ENCODE data around the gene USP54. TPM values are rescaled to one million over a fixed set of nuclear protein-coding genes. Genes with fewer than 3 reads are reported as not detected.

The USP54 gene
- total and polyA plus RNA-seq, 12 donors: 7.3 to 26.8 (median 14.8) TPM

GRCh38 chr10:73469579-73469978 lies 121.6 kb downstream of the USP54 start:
- no peak for DNase-seq
- H3K4me1 ChIP-seq (replicated peaks in 1 of 2): no peaks in the 10 kb centered on the region
- H3K36me3 ChIP-seq (replicated peaks in 1 of 2): peaks cover 0 to 63% of the 10 kb centered on the region in 2 donors
- H3K27me3 ChIP-seq: no peaks in the 10 kb centered on the region
- H3K27ac ChIP-seq: no peak overlapping the region
- intact Hi-C loops (cut with DNase I): no loop called here
- H3K9me3 ChIP-seq (replicated peaks in 1 of 3): no peaks in the 10 kb centered on the region
- TF ChIP-seq POLR2A (IDR thresholded peaks at IDR 0.05) (no peak), CTCF (IDR thresholded peaks at IDR 0.05) (no peak)
- H3K4me3 ChIP-seq: no peak overlapping the region

- intact Hi-C loops (cut with DNase I): no loop called here
- TF ChIP-seq CTCF (IDR thresholded peaks at IDR 0.05) (no peak), POLR2A (IDR thresholded peaks at IDR 0.05) (no peak)
- H3K4me3 ChIP-seq: no peak overlapping the region
- 82 to 93% (median 91%) methylated on average over 2 of the region's 2 CpGs for WGBS, 4 donors
- no peak for DNase-seq
- no peaks in the 10 kb centered on the region for H3K4me1 ChIP-seq (replicated peaks in 1 of 2)
- no peak overlapping the region for H3K27ac ChIP-seq
- H3K27me3 ChIP-seq: no peaks in the 10 kb centered on the region
- H3K36me3 ChIP-seq (replicated peaks in 1 of 2): peaks cover 0 to 52% of the 10 kb centered on the region in 2 donors
- H3K9me3 ChIP-seq (replicated peaks in 1 of 3): no peaks in the 10 kb centered on the region
Observed at GRCh38 chr10:73467206-73467605, 123.9 kb downstream of the USP54 start.

GRCh38 chr10:73465978-73466726 lies 125.0 kb downstream of the USP54 start:
- no peaks in the 10 kb centered on the region for H3K9me3 ChIP-seq (replicated peaks in 1 of 3)
- no peak for DNase-seq
- TF ChIP-seq CTCF (IDR thresholded peaks at IDR 0.05): no peak
- no peak for TF ChIP-seq POLR2A (IDR thresholded peaks at IDR 0.05)
- H3K4me3 ChIP-seq: no peak overlapping the region
- no peak overlapping the region for H3K27ac ChIP-seq
- intact Hi-C loops (cut with DNase I): no loop called here
- H3K4me1 ChIP-seq (replicated peaks in 1 of 2): no peaks in the 10 kb centered on the region
- 77 to 96% (median 88%) methylated on average over 2 of the region's 2 CpGs for WGBS, 4 donors
- peaks cover 0 to 47% of the 10 kb centered on the region in 2 donors for H3K36me3 ChIP-seq (replicated peaks in 1 of 2)
- no peaks in the 10 kb centered on the region for H3K27me3 ChIP-seq

- TF ChIP-seq POLR2A (IDR thresholded peaks at IDR 0.05): no peak
- no peak for TF ChIP-seq CTCF (IDR thresholded peaks at IDR 0.05)
- H3K4me3 ChIP-seq: no peak overlapping the region
- no peaks in the 10 kb centered on the region for H3K27me3 ChIP-seq
- H3K9me3 ChIP-seq (replicated peaks in 1 of 3): no peaks in the 10 kb centered on the region
- peaks cover 0 to 7% of the 10 kb centered on the region in 2 donors for H3K36me3 ChIP-seq (replicated peaks in 1 of 2)
- no peaks in the 10 kb centered on the region for H3K4me1 ChIP-seq (replicated peaks in 1 of 2)
- no peak overlapping the region for H3K27ac ChIP-seq
- no peak for DNase-seq
- 92 to 98% (median 97%) methylated on average over 4 of the region's 4 CpGs for WGBS, 4 donors
- intact Hi-C loops (cut with DNase I): no loop called here
Observed at GRCh38 chr10:73460897-73461296, 130.2 kb downstream of the USP54 start.
